Neural progenitor cell (in vitro differentiated cells): Measurements from ENCODE around the gene GRIP1.

ENCODE experiments used
- CTCF ChIP-seq: fragments of 200-600 bp; sonication (generic); IDR thresholded peaks from 2 replicates; pipeline ENCODE4 v1.5.1; 2017; ENCODE audit warnings: antibody characterized with exemption, mild to moderate bottlenecking
- EZH2phosphoT487 ChIP-seq: fragments of 200-600 bp; sonication (generic); IDR thresholded peaks from 2 replicates; pipeline ENCODE4 v1.6.1; 2017; ENCODE audit warnings: antibody characterized with exemption

DNA sequence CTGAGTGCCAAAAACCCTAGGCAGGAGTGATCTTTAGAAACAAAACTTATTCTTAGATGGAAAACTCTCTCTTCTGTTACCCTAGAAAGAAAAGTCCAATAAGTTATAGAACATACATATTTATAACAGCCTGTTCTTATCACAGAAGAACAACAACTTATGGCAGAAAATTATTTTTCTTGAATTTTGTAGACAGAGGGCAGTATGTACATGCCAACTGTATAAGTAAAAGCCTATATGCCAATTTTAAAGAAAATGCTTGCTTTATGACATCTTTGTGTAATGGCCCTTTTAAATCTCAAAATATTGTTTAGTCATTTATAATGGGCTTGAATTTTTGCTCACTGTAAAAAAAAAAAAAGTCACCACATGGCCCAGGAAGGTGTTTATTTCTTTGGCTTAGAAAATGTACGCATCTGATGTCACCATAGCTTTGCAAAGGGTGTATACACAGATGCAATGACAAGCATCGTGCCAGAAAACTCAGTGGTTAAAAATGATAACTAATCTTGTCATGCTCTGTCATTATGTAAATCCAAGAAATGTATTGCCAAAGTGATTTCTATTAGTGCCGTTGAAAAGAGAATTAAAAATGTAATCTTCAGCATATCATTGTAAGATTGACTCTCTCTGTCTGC lies 38.3 kb upstream of the GRIP1 start:
- TF ChIP-seq EZH2phosphoT487 (no peak), CTCF (no peak)
